NT2/D1 (cell line): ENCODE data around the gene SEMA3B.

Experiments used
- DNase-seq: peaks from one replicate; pipeline ENCODE4 v3.0.0-alpha.2; 2011; ENCODE audit warnings: low read depth, low spot score
- H3K27me3 ChIP-seq: 2 replicates; pipeline ENCODE4 v1.6.0; 2011; ENCODE audit warnings: mild to moderate bottlenecking; ENCODE audit not compliant: insufficient read length, insufficient read depth
- H3K36me3 ChIP-seq: 2 replicates; pipeline ENCODE4 v1.6.1; 2011; ENCODE audit warnings: mild to moderate bottlenecking, low read length, mixed read lengths; ENCODE audit not compliant: insufficient read depth, insufficient read length
- H3K4me1 ChIP-seq: 2 replicates; pipeline ENCODE4 v1.5.1; 2011; ENCODE audit not compliant: insufficient read depth, insufficient read length
- H3K4me3 ChIP-seq: 2 replicates; pipeline ENCODE4 v1.5.1; 2011; ENCODE audit warnings: low read depth; ENCODE audit not compliant: insufficient read length
- H3K9ac ChIP-seq: 2 replicates; pipeline ENCODE4 v1.6.0; 2011; ENCODE audit warnings: low read depth; ENCODE audit not compliant: insufficient read length
- H3K9me3 ChIP-seq: 2 replicates; pipeline ENCODE4 v1.5.1; 2011; ENCODE audit warnings: mild to moderate bottlenecking, low read length; ENCODE audit not compliant: insufficient read depth
- SUZ12 ChIP-seq: IDR thresholded peaks from 2 replicates; pipeline ENCODE4 v1.6.1; 2011; ENCODE audit not compliant: insufficient read length, insufficient read depth; ENCODE audit errors: extremely low read depth
- YY1 ChIP-seq: IDR thresholded peaks from 2 replicates; pipeline ENCODE4 v1.6.1; 2011; ENCODE audit not compliant: insufficient read length, insufficient read depth
- ZNF274 ChIP-seq: IDR thresholded peaks from 2 replicates; pipeline ENCODE4 v1.6.1; 2011; ENCODE audit warnings: mild to moderate bottlenecking, low read depth, low read length

Gene SEMA3B

GRCh38 chr3:50268703-50269451 lies at the start of gene SEMA3B:
Gene SEMA3B (plus strand): TSS chr3:50269147. CDS start chr3:50269241, 94 bp downstream.
- Histone ChIP-seq H3K36me3 (peaks cover 28% of the 10 kb centered on the region), H3K9ac (peak within 1 kb of the TSS; percentile 87), H3K9me3 (no peaks in the 10 kb centered on the region), H3K27me3 (no peaks in the 10 kb centered on the region), H3K4me1 (peaks cover 68% of the 10 kb centered on the region), H3K4me3 (peak within 1 kb of the TSS; percentile 49)
- TF ChIP-seq ZNF274 (no peak), SUZ12 (no peak), YY1 (no peak)
- DNase-seq: no peak

DNA sequence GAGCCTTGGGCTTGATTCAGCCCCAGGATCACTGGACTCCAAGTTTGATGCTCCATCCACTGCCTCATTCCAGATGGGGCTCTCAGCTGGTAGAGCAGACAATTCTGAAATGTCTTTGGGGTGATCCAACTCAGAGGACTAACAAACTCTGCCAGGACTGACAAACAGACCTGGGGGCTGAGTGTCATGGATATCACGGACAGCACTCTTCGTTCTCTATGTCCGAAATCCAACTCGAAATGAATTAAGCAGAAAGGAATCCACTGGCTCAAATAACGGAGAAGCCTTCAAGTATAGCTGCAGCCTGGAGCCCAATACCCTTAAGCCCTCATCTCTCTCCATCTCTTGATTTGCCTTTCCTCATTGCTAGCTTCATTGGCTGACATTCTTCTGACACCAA lies 49.7 kb upstream of the SEMA3B start:
- Histone ChIP-seq H3K36me3 (no peaks in the 10 kb centered on the region), H3K4me3 (no peak overlapping the region), H3K9me3 (no peaks in the 10 kb centered on the region), H3K9ac (no peak overlapping the region), H3K27me3 (peaks cover 3% of the 10 kb centered on the region), H3K4me1 (peaks cover 11% of the 10 kb centered on the region)
- no peak for DNase-seq
- no peak for TF ChIP-seq YY1
- TF ChIP-seq SUZ12: no peak
- TF ChIP-seq ZNF274: no peak

GRCh38 chr3:50220109-50220508 lies 48.8 kb upstream of the SEMA3B start:
- TF ChIP-seq ZNF274: no peak
- TF ChIP-seq YY1: no peak
- TF ChIP-seq SUZ12: no peak
- no peak for DNase-seq

DNA sequence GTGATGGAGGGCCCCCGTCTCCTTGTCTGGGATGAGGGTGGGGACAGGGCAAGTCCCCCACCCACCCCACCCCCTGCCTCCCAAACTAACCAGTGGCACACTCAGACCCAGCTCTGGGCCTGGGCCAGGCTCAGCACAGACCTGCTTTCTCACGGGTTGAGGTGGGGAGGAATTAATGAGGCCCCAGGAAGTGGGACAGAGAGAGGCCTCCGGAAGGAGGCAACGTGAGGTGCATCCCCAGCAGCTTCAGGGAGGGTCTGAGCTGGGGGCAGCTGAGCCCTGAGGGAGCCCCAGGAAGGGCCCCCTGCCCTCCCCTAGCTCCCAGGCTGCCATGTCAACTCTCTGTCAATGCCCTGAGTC lies 47.9 kb upstream of the SEMA3B start:
- Histone ChIP-seq H3K27me3 (peaks cover 3% of the 10 kb centered on the region), H3K4me3 (no peak overlapping the region), H3K9ac (no peak overlapping the region), H3K4me1 (peaks cover 11% of the 10 kb centered on the region), H3K36me3 (no peaks in the 10 kb centered on the region), H3K9me3 (no peaks in the 10 kb centered on the region)
- no peak for TF ChIP-seq ZNF274
- no peak for TF ChIP-seq SUZ12
- TF ChIP-seq YY1: no peak
- no peak for DNase-seq

More at GRCh38 chr3:50220109-50220508, 48.8 kb upstream of the SEMA3B start:
- H3K4me3 ChIP-seq: no peak overlapping the region
- no peaks in the 10 kb centered on the region for H3K36me3 ChIP-seq
- peaks cover 11% of the 10 kb centered on the region for H3K4me1 ChIP-seq
- peak overlapping the region; percentile 53 for H3K9ac ChIP-seq
- peaks cover 3% of the 10 kb centered on the region for H3K27me3 ChIP-seq
- no peaks in the 10 kb centered on the region for H3K9me3 ChIP-seq

DNA sequence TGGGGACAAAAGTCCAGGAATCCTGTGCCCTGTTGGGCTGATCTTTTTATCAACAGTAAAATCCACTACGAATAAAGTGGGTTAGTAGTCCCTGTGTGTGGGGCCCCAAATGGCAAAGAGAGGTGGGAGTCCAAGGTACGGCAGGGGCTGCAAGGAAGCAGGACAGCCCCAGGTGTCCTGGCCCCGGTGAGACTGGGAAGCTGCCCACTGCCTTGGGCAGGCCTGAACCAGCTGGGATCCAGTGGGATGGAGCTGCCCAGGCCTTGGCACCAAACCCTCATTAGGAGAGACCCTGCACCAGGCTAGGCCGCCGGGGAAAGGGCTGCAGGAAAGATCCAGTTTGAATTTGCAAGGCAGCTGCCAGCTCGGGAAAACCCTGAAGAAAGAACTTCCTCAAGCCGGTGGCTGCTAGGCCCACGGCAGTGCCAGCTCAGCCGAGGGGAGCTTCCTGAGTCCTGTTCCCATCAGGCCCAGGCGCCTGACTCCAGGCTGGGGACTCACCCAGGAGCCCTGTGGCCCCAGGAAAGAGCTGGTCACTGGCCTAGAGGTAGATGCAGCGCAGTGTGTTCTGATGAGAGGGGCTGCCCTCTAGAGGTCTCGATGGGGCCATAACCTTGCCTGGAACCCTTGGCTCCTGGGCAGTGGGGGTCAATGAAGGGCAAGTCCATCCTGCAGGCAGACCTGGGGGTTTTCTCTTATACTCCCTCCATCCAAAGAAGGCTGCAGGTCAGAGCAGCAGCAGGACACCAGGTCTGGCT lies 47.4 kb upstream of the SEMA3B start:
- no peak for DNase-seq
- Histone ChIP-seq H3K9ac (peak overlapping the region; percentile 38), H3K9me3 (no peaks in the 10 kb centered on the region), H3K4me3 (no peak overlapping the region), H3K27me3 (peaks cover 3% of the 10 kb centered on the region), H3K36me3 (no peaks in the 10 kb centered on the region), H3K4me1 (peaks cover 11% of the 10 kb centered on the region)
- TF ChIP-seq SUZ12 (no peak), YY1 (no peak), ZNF274 (no peak)

- TF ChIP-seq YY1 (no peak), SUZ12 (no peak), ZNF274 (no peak)
- Histone ChIP-seq H3K9me3 (no peaks in the 10 kb centered on the region), H3K27me3 (peaks cover 6% of the 10 kb centered on the region), H3K4me3 (no peak overlapping the region), H3K4me1 (peaks cover 11% of the 10 kb centered on the region), H3K36me3 (no peaks in the 10 kb centered on the region), H3K9ac (no peak overlapping the region)
- no peak for DNase-seq
Observed at GRCh38 chr3:50222169-50222528, 46.8 kb upstream of the SEMA3B start.

GRCh38 chr3:50224639-50225038 lies 44.3 kb upstream of the SEMA3B start:
- Histone ChIP-seq H3K4me3 (no peak overlapping the region), H3K4me1 (peaks cover 19% of the 10 kb centered on the region), H3K9me3 (no peaks in the 10 kb centered on the region), H3K36me3 (no peaks in the 10 kb centered on the region), H3K27me3 (peaks cover 6% of the 10 kb centered on the region), H3K9ac (no peak overlapping the region)
- no peak for TF ChIP-seq YY1
- TF ChIP-seq ZNF274: no peak
- no peak for TF ChIP-seq SUZ12
- no peak for DNase-seq
